HG03442 (cell line): ENCODE measurements around the gene XPA.
A peak's percentile ranks its signal among the peaks of the same experiment; 100 is the strongest.
"Not testable (repeated sequence)": the region's sequence is repeated elsewhere in the genome, so short reads cannot be mapped to it uniquely, and the experiment has no call there.

Experiments
- ATAC-seq: cut with Tn5 transposase; IDR thresholded peaks from one replicate; pipeline ENCODE4 v1.9.1; 2021; ENCODE audit warnings: mild to moderate bottlenecking, moderate library complexity; ENCODE audit not compliant: unreplicated experiment

Gene XPA

GRCh38 chr9:97704345-97704677 is 7.2 kb upstream of the XPA start:
- ATAC-seq, result no peak

- peak; percentile 59 for ATAC-seq
These were observed 6.6 kb upstream of the XPA start for GRCh38 chr9:97703437-97704344.

GRCh38 chr9:97699824-97700223 is 2.7 kb upstream of the XPA start:
- not testable (repeated sequence) for ATAC-seq

GRCh38 chr9:97699281-97699680 is 2.1 kb upstream of the XPA start:
- ATAC-seq, result not testable (repeated sequence)

- no peak for ATAC-seq
These were observed 1.7 kb upstream of the XPA start for GRCh38 chr9:97698865-97699264.

DNA sequence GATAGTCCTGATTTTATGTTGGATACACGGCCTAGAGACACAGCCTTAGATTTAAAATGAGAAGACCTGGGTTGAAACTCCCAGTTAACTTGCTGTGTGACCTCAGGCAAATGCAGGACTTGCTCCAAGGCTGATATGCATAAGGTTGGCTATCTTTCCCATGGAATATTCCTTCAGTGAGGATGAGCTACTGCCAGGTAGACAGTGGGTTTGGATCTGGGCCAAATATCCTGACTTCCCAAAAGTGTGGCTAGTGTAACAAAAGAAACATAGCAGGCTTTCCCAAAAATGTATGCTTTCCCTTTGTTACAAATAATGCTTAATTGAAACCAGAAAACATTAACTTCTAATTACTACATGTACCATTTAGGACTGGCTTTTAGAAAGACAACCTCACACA is 697 bp upstream of the XPA start:
- no peak for ATAC-seq

GRCh38 chr9:97695995-97696802 is 941 bp downstream of the XPA start:
- no peak for ATAC-seq

- no peak for ATAC-seq
These were observed 1.8 kb downstream of the XPA start for GRCh38 chr9:97695390-97695789.

DNA sequence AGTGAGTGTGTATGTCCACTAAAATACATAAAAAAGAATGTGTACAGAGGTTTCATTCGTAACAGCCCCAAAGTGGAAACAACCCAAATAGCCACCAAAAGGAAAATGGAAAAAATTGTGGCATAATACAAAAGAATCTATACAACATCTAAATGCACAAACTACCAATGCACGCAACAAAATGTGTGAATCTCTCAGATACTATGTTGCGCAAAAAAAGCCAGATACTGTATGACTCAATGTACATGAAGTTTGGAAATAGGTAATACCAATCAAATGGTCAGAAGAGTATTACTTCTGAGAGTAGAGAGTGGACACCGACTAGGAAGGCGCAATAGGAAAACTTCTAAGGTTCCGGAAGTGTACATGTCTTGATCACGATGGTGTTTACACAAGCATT is 2.4 kb downstream of the XPA start:
- no peak for ATAC-seq

DNA sequence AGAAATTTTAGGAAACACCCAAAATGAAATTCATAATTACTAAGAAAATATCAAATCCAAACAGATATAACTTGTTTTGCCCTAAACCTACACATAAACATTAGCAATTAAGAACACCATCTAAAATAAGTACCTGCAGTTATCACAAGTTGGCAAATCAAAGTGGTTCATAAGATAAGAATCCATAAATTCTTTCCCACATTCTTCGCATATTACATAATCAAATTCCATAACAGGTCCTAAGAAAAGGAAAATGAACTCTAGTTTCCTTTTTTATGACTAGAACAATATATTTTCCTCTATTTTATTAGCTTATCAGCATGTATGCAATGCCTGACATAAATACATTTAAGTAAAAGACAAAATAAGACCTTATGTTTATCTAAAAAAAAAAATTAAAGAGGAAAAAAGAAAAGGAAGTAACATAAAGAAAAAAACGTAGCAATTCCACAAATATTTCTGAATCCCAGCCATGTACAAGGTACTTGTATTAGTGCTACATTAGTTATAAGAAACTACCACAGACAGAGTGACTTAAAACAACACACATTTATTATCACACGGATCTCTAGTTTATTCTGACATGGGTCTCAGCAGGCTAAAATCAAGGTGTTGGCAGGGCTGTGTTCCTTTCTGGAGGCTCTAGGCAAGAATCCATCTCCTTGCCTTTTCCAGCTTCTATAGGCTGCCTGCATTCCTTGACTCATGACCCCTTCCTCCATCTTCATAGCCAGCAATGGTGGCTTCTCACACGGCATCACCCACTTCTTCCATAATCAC is 7.5 kb downstream of the XPA start:
- ATAC-seq, result no peak

- no peak for ATAC-seq
These were observed 8.5 kb downstream of the XPA start for GRCh38 chr9:97688654-97689053.

- no peak for ATAC-seq
These were observed 14.9 kb downstream of the XPA start for GRCh38 chr9:97682242-97682641.

- peak; percentile 63 for ATAC-seq
These were observed 21.5 kb downstream of the XPA start for GRCh38 chr9:97675655-97676054.

DNA sequence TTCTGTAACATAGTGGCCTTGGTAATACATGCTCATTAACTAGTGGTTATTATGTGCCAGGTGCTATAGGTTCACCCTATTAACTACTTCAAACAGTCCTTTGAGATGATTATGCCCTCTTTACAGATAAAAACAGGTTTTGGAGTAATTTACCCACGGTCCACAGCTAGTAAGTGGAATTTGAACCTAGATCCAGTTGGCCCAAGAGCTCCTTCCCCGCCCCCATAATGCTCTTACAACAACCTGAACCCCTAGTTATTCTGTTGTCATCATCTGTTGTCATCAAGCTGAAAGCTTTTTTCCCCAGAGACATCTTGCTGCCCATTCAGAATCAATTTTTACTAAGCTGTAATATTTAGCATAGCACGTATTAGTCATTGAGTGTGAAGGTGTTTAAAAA is 23.2 kb downstream of the XPA start:
- no peak for ATAC-seq

GRCh38 chr9:97672403-97672802 is 24.7 kb downstream of the XPA start:
- ATAC-seq, result no peak

DNA sequence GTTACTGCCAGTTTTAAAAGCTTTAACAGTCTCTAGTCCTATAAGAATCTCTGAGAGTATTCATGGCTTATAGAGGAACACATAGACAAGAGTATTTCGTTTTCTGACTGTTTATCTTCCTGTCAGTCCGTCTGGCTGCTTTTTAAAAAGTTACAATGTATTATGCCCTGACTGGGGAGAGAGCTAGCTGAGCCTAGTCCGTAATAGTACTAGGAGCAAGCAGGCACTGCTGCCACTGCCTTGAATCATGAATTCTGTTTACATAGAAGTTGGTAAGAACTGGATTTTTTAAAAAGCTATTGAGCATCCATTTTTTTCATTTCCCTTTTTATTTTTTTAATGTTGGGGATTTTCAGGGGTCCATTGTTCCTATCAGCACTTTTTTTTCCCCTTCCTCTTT is 26.6 kb downstream of the XPA start:
- ATAC-seq, result no peak

GRCh38 chr9:97668485-97668884 is 28.7 kb downstream of the XPA start:
- ATAC-seq, result no peak

- ATAC-seq, result no peak
These were observed 30.0 kb downstream of the XPA start for GRCh38 chr9:97666907-97667686.

GRCh38 chr9:97665742-97666141 is 31.4 kb downstream of the XPA start:
- ATAC-seq, result no peak

- ATAC-seq, result no peak
These were observed 36.3 kb downstream of the XPA start for GRCh38 chr9:97660847-97661246.

DNA sequence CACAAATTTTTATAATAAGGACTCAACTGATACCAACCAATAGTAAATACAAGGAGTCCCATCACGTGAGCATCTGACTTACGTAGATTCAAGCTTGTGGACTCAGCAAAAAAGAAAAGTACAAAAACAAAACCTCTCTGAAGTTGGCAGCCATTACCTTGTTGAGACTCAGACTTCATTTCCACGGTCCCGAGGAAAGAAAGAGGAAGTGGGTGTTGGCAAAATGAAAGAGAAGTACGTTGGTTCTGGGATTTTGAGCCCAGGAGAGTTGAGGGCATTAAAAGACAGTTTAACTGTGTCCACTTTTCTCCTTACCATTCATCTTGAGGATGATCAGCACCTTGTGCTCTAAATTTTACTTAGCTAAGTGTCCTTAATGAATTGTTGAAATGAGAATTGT is 36.8 kb downstream of the XPA start:
- no peak for ATAC-seq
